HepG2 (cell line): ENCODE measurements around the gene RDH16. TPM values are rescaled to one million over a fixed set of nuclear protein-coding genes. Genes with fewer than 3 reads are reported as not detected.
A peak's percentile ranks its signal among the peaks of the same experiment; 100 is the strongest.

Experiments
- ATAC-seq: fragments of 200-7000 bp; cut with Tn5 transposase; 3 replicates; pipeline ENCODE4 v1.9.1; 2020; ENCODE audit warnings: mild to moderate bottlenecking, moderate library complexity
- BruUV-seq: library from RNA; stranded (reverse); fragments of 400-500 nt; replicated peaks from 2 replicates; lab custom pipeline; 2021; lab: Mats Ljungman, UMichigan
- CTCF ChIA-PET: fragments of 300-600 bp; formaldehyde crosslinking; extraction: SDS; loops from one replicate; lab custom pipeline; 2021; ENCODE audit warnings: low total read pairs, inconsistent platforms, low intra/inter-chr PET ratio; lab: Yijun Ruan, JAX
- POLR2A ChIA-PET: fragments of 350-600 bp; sonication (Branson Sonifier 250); formaldehyde crosslinking; loops from one replicate; lab custom pipeline; 2020; ENCODE audit warnings: antibody characterized with exemption, inconsistent platforms; lab: Yijun Ruan, JAX
- DNase-seq: peaks from one replicate; pipeline ENCODE4 v3.0.0-alpha.2; 2015; ENCODE audit warnings: low spot score
- FAIRE-seq: peaks from 3 replicates; lab custom pipeline; 2011; peaks lifted over from hg19 to GRCh38; lab: Jason Lieb, UNC
- H2AFZ ChIP-seq: one replicate; pipeline ENCODE4 v1.6.1; 2011; ENCODE audit warnings: low read length, inconsistent platforms
- H3K27ac ChIP-seq: fragments of 300-600 bp; 3 replicates; pipeline ENCODE4 v1.8.0; 2011; ENCODE audit warnings: mixed run types, mild to moderate bottlenecking, mixed read lengths, low read length, inconsistent platforms; ENCODE audit not compliant: insufficient read depth; ENCODE audit errors: extremely low read length
- H3K27me3 ChIP-seq, 2 experiments: fragments of 200-600 bp in 1 of 2; 2 replicates in 1 of 2; 3 replicates in 1 of 2; pipeline versions ENCODE4 v1.6.0 to v1.8.0; 2011; ENCODE audit warnings: low read length in 2 of 2, mild to moderate bottlenecking in 2 of 2, moderate library complexity in 2 of 2, inconsistent platforms in 1 of 2; ENCODE audit not compliant: insufficient read depth in 2 of 2, control insufficient read depth in 1 of 2
- H3K36me3 ChIP-seq, 2 experiments: fragments of 200-600 bp in 1 of 2; replicated peaks in 1 of 2; 2 replicates in 1 of 2; 3 replicates in 1 of 2; pipeline versions ENCODE4 v1.5.1 to v1.8.0; 2011; ENCODE audit warnings: low read length in 2 of 2, inconsistent platforms in 1 of 2; ENCODE audit not compliant: insufficient read depth in 2 of 2, control insufficient read depth in 1 of 2
- H3K4me1 ChIP-seq: 2 replicates; pipeline ENCODE4 v1.5.1; 2012; ENCODE audit warnings: low read length, inconsistent platforms; ENCODE audit not compliant: insufficient read depth
- H3K4me2 ChIP-seq: 2 replicates; pipeline ENCODE4 v1.6.0; 2011; ENCODE audit warnings: low read depth, low read length, inconsistent platforms
- H3K4me3 ChIP-seq, 3 experiments: fragments of 200-600 bp in 1 of 3; sonication (generic), shearing (Covaris generic) in 1 of 3; replicated peaks in 1 of 3; 2 replicates each; pipeline ENCODE4 v1.5.1; 2011 to 2016; ENCODE audit warnings: low read length in 3 of 3, inconsistent platforms in 2 of 3, low read depth in 2 of 3, mild to moderate bottlenecking in 2 of 3, control low read depth in 1 of 3, mixed read lengths in 1 of 3; ENCODE audit not compliant: insufficient read depth in 1 of 3
- H3K79me2 ChIP-seq: one replicate; pipeline ENCODE4 v1.6.1; 2011; ENCODE audit warnings: low read length, inconsistent platforms; ENCODE audit not compliant: insufficient read depth
- H3K9ac ChIP-seq: 2 replicates; pipeline ENCODE4 v1.6.0; 2011; ENCODE audit warnings: mild to moderate bottlenecking, low read depth, low read length, inconsistent platforms; ENCODE audit not compliant: insufficient read depth
- H3K9me3 ChIP-seq: 2 replicates; pipeline ENCODE4 v1.5.1; 2012; ENCODE audit warnings: mild to moderate bottlenecking, low read length
- H4K20me1 ChIP-seq: 2 replicates; pipeline ENCODE4 v1.6.0; 2011; ENCODE audit warnings: inconsistent platforms, mild to moderate bottlenecking, low read length, moderate library complexity; ENCODE audit not compliant: insufficient read depth
- CEBPB ChIP-seq: IDR thresholded peaks from 2 replicates; pipeline ENCODE4 v1.6.1; 2011; ENCODE audit warnings: low read depth, low read length, improper control_type of control experiment, borderline replicate concordance
- ETV5 ChIP-seq: IDR thresholded peaks from 2 replicates; pipeline ENCODE4 v1.6.1; 2018; ENCODE audit warnings: missing biosample characterization, missing genetic modification reagents, inconsistent platforms, borderline replicate concordance
- FOXA3 ChIP-seq: IDR thresholded peaks from 2 replicates; pipeline ENCODE4 v1.6.1; 2016; ENCODE audit warnings: missing genetic modification reagents, missing compliant biosample characterization
- GATAD2A ChIP-seq: IDR thresholded peaks from 2 replicates; pipeline ENCODE4 v1.6.1; 2016
- HNF4A ChIP-seq: sonication (generic); formaldehyde crosslinking; IDR thresholded peaks from 2 replicates; pipeline ENCODE4 v1.4.0; 2020; ENCODE audit warnings: missing genetic modification reagents
- KLF9 ChIP-seq: IDR thresholded peaks from 2 replicates; pipeline ENCODE4 v1.6.1; 2016; ENCODE audit warnings: low read depth
- SAFB2 ChIP-seq: sonication (generic); formaldehyde crosslinking; IDR thresholded peaks from 2 replicates; pipeline ENCODE4 v1.5.1; 2020; ENCODE audit warnings: missing genetic modification reagents, low read depth, mild to moderate bottlenecking, borderline replicate concordance
- SP1 ChIP-seq, 2 experiments: fragments of 450-650 bp in 1 of 2; sonication (generic) in 1 of 2; formaldehyde crosslinking in 1 of 2; IDR thresholded peaks; 2 replicates each; pipeline versions ENCODE4 v1.4.0 to v1.6.1; 2016 to 2020; ENCODE audit warnings: missing genetic modification reagents in 1 of 2
- TCF12 ChIP-seq, 2 experiments: fragments of 450-650 bp in 1 of 2; sonication (generic) in 1 of 2; formaldehyde crosslinking in 1 of 2; IDR thresholded peaks; 2 replicates each; pipeline versions ENCODE4 v1.6.1 to v1.8.0; 2017 to 2022; ENCODE audit warnings: antibody characterized with exemption in 1 of 2, mild to moderate bottlenecking in 1 of 2, missing genetic modification reagents in 1 of 2, moderate library complexity in 1 of 2
- ZNF430 ChIP-seq: sonication (generic); formaldehyde crosslinking; IDR thresholded peaks from 2 replicates; pipeline ENCODE4 v1.9.0; 2021; ENCODE audit warnings: mild to moderate bottlenecking, missing genetic modification reagents
- whole genome bisulfite sequencing: methylation state at CpG from one replicate; pipeline ENCODE4 v1.1.6; 2017; ENCODE audit warnings: low lambda C conversion rate; 5-methylcytosine and 5-hydroxymethylcytosine counted together
- in situ Hi-C: cut with HindIII; loops from 2 replicates; pipeline ENCODE4 v1.10.0; 2017; ENCODE audit warnings: low pct_unique_long_range_greater_than_20kb; ENCODE audit not compliant: extremely low pct_ligation_motif_present
- intact Hi-C: fragments of 100-400 bp; cut with micrococcal nuclease; formaldehyde crosslinking; loops from one replicate; pipeline ENCODE4 v1.10.0; 2022; ENCODE audit not compliant: unreplicated experiment
- polyA plus RNA-seq, 8 experiments: library from polyadenylated mRNA; depleted of rRNA in 3 of 8; stranded (reverse) in 7 of 8; unstranded in 1 of 8; fragments of >200 nt; fragmentation: Illumina TruSeq in 4 of 8; extraction: Trizol in 4 of 8; gene quantifications; 2 replicates each; pipeline versions ENCODE4 v1.2.1 to v1.2.3, GENCODE V29; 2011 to 2016; ENCODE audit warnings: low read depth in 4 of 8, missing spikeins in 1 of 8, mixed read lengths in 1 of 8; ENCODE audit not compliant: insufficient read depth in 1 of 8
- total RNA-seq, 5 experiments: library from RNA; depleted of rRNA; stranded (reverse); fragments of >200 nt; fragmentation: Illumina TruSeq; extraction: Trizol; gene quantifications; 2 replicates each; pipeline ENCODE4 v1.2.3, GENCODE V29; 2016; ENCODE audit warnings: low read depth in 1 of 5
- TF ChIP-seq, protein P1 (sequence below): IDR thresholded peaks from 2 replicates; pipeline ENCODE4 v1.6.1; 2012; ENCODE audit warnings: low read depth, low read length, improper control_type of control experiment
- TF ChIP-seq, protein P2 (sequence below): sonication (generic); formaldehyde crosslinking; conservative IDR thresholded peaks from 2 replicates; pipeline ENCODE4 v1.4.0; 2020; ENCODE audit warnings: mild to moderate bottlenecking, missing genetic modification reagents, moderate library complexity

RDH16 gene
- total and polyA plus RNA-seq, 2 of the 13 experiments (the other 11 are each of a cell fraction or from before 2014, with no cell fraction given) = 0.05 to 0.13 TPM

DNA sequence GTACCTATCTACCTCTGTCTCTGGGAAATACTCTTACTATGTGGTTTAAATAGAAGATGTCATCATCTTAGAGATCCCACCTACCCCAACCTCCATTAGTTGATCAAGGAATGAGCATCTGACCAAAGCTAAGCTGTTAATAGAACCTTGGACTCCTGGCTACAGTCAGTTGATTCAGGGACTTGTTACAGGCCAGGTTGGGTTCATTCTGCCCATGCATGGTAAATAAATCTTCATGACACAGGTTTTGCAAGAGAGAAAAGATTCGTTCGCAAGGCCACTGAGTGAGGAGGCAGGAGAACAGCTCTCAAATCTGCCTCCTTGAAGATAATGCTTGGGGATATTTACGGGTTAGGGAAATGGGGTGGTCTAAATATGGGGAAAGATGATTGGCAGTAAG, 42.7 kb downstream of the RDH16 start:
- TF ChIP-seq SAFB2 = no peak
- no peak for TF ChIP-seq SP1 (IDR thresholded peaks at IDR 0.05)
- no peak for TF ChIP-seq SP1 (CRISPR knock-in tag; IDR thresholded peaks at IDR 0.05)
- TF ChIP-seq TCF12 (IDR thresholded peaks at IDR 0.05) = no peak
- no peak for TF ChIP-seq TCF12 (CRISPR knock-in tag; IDR thresholded peaks at IDR 0.05)
- TF ChIP-seq HNF4A (CRISPR knock-in tag) = peak; percentile 53
- TF ChIP-seq GATAD2A (CRISPR knock-in tag) = peak; percentile 41; the same call in 1 of the 2 replicates
- TF ChIP-seq KLF9 (CRISPR knock-in tag) = no peak
- 0 out of 2 replicates have a peak, but pooled peaks have one; percentile 18 for TF ChIP-seq CEBPB
- TF ChIP-seq, protein P1, sequence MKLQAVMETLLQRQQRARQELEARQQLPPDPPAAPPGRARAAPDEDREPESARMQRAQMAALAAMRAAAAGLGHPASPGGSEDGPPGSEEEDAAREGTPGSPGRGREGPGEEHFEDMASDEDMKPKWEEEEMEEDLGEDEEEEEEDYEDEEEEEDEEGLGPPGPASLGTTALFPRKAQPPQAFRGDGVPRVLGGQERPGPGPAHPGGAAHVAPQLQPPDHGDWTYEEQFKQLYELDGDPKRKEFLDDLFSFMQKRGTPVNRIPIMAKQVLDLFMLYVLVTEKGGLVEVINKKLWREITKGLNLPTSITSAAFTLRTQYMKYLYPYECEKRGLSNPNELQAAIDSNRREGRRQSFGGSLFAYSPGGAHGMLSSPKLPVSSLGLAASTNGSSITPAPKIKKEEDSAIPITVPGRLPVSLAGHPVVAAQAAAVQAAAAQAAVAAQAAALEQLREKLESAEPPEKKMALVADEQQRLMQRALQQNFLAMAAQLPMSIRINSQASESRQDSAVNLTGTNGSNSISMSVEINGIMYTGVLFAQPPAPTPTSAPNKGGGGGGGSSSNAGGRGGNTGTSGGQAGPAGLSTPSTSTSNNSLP = peak; percentile 37; the same call in 1 of the 2 replicates
- 0 out of 2 replicates have a peak, but pooled peaks have one; percentile 31 for TF ChIP-seq FOXA3
- TF ChIP-seq, protein P2, sequence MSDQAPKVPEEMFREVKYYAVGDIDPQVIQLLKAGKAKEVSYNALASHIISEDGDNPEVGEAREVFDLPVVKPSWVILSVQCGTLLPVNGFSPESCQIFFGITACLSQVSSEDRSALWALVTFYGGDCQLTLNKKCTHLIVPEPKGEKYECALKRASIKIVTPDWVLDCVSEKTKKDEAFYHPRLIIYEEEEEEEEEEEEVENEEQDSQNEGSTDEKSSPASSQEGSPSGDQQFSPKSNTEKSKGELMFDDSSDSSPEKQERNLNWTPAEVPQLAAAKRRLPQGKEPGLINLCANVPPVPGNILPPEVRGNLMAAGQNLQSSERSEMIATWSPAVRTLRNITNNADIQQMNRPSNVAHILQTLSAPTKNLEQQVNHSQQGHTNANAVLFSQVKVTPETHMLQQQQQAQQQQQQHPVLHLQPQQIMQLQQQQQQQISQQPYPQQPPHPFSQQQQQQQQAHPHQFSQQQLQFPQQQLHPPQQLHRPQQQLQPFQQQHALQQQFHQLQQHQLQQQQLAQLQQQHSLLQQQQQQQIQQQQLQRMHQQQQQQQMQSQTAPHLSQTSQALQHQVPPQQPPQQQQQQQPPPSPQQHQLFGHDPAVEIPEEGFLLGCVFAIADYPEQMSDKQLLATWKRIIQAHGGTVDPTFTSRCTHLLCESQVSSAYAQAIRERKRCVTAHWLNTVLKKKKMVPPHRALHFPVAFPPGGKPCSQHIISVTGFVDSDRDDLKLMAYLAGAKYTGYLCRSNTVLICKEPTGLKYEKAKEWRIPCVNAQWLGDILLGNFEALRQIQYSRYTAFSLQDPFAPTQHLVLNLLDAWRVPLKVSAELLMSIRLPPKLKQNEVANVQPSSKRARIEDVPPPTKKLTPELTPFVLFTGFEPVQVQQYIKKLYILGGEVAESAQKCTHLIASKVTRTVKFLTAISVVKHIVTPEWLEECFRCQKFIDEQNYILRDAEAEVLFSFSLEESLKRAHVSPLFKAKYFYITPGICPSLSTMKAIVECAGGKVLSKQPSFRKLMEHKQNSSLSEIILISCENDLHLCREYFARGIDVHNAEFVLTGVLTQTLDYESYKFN = peak; percentile 41; the same call in 1 of the 2 replicates
- no peak for TF ChIP-seq ZNF430 (CRISPR knock-in tag)
- no peak for TF ChIP-seq ETV5 (CRISPR knock-in tag)
- Histone ChIP-seq H3K27ac (no peak overlapping the region), H3K4me1 (peaks cover 14% of the 10 kb centered on the region), H2AFZ (no peak overlapping the region), H3K9me3 (peaks cover 7% of the 10 kb centered on the region), H3K36me3 (no peaks in the 10 kb centered on the region), H3K9ac (no peak overlapping the region), H3K4me3 (no peak overlapping the region), H4K20me1 (no peaks in the 10 kb centered on the region), H3K4me2 (no peak overlapping the region), H3K27me3 (no peaks in the 10 kb centered on the region), H3K79me2 (no peaks in the 10 kb centered on the region)
- ChIA-PET POLR2A (no interaction called here), CTCF (no interaction called here)
- in situ Hi-C loops = no loop called here
- DNase-seq (peak; percentile 20), FAIRE-seq (peak; percentile 28), ATAC-seq (peak; percentile 44; the same call in 1 of the 3 replicates)
- intact Hi-C loops = no loop called here
- 7% methylated on average over 3 of the region's 3 CpGs for WGBS
- BruUV-seq = no TSS peak
